HG02981 (cell line): Measurements from ENCODE around the gene PPP1R16B.

Source experiments
- ATAC-seq: cut with Tn5 transposase; IDR thresholded peaks from one replicate; pipeline ENCODE4 v1.9.1; 2021; ENCODE audit warnings: mild to moderate bottlenecking, moderate library complexity; ENCODE audit not compliant: unreplicated experiment

PPP1R16B gene

DNA sequence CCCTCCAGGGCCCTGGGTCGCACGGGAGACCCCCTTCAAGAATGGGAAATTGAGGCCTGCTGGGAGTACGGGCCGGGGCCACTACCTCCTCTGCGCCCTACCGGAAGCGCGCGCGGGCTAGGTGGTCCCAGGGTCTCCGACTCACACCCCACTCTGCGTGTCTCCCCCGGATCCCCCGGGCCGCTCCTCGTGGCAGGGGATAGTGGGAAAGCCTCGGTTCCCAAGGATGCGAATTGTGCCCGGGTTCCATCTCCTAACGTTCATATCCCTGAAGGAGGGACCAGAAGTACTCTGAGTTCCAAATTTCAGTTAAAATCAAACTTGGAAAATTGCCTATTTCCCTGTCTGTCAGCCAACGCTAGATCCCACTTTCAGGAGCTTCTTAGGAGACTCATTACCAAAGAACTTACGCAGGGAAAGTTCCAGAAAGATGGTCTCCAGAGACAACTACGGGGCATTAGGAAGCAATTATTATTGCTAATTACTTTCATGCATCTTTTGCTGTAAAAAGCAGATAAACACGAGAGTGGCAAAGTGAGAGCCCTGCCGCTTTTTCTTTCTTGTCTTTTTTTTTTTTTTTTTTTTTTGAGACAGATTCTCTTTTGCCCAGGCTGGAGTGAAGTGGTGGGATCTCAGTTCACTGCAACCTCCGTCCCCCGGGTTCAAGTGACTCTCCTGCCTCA lies 121.6 kb downstream of the PPP1R16B start:
- no peak for ATAC-seq

DNA sequence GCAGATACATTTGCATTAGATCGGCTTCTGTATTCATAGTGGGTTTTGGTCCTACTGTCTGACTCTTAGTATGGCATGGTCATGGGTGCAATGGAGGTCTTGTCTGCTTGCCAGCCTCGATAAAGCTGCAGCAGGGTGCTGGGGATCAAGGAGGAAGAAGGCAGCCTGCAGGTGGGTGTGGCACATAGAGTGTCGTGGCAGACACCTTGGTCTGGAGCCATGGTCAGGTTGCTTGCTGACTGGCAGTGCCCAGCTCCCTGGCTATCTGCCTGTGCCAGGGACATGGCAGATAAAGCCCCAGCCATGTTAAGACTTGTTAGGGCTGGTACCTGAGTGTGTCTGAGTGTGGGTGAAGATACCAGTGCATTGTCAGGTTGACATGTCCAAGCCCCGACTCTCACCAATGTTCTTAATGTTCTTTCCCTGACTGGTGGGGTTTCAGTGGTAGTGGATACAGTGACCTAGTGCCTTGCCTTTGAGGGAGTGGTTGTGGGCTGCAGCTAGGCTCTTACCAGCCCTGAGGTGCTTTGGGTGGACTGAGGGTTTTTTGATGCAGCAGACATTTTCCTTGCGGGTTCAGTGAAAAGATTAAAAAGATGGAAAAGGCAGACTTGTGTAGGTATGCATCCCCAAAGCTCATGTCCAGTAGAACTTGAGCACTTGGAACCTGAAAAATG lies 122.5 kb downstream of the PPP1R16B start:
- ATAC-seq: no peak

DNA sequence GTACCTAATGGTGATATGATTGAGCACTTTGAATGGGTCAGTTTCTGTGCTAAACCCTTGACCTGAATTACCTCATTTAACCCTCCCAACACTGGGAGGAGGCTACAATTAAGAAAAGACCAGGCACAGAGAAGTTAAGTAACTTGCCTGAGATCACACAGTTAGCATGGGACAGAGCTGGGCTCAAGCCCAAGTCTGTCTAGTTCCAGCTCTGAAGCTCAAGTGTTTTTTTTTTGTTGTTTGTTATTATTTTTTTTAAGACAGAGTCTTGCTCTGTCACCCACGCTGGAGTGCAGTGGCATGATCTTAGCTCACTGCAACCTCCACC lies 124.7 kb downstream of the PPP1R16B start:
- no peak for ATAC-seq

DNA sequence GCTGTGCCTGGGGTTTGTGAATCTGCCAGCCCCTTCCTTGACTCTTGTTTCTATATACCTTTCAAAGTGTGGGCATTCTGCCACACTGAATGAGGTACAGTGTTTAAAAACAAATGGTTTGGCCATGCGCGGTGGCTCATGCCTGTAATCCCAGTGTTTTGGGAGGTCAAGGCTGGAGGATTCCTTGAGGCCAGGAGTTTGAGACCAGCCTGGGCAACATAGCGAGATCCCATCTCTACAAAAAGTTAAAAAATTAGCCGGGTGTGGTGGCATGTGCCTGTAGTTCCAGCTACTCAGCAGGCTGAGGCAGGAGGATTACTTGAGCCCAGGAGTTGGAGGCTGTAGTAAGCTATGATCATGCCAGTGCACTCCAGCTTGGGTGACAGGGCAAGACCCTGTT lies 126.5 kb downstream of the PPP1R16B start:
- no peak for ATAC-seq

DNA sequence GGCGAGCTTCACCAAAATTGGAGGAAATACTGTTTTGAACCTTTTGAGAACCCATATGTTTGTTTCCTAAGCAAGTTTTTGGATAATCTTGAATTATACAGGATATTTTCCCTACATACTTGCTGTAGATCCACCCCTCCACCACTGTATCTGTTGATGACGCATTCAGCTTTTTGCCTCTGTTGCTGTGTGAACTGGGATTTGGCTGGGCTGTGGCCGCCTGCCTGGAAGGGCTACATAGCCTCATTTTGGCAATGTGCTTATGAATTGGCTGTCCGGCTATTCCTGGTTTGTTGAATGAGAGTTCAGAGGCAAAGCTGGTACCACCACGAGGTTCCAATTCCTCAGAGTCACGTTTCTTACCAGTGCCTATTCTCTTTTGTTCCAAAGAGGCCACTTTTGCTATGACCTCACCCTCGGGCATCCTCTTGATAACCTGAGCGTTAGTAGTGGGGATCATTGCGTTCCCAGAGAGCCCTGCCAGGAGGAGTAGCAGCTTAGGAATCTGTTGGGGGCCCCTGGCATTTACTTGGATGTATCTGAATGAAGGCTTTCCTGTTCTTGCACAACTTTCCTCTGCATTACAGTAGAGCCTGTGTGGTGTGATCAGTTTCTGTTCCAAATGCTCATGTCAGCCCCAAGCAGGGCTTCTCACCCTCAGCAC lies 127.1 kb downstream of the PPP1R16B start:
- ATAC-seq: no peak

DNA sequence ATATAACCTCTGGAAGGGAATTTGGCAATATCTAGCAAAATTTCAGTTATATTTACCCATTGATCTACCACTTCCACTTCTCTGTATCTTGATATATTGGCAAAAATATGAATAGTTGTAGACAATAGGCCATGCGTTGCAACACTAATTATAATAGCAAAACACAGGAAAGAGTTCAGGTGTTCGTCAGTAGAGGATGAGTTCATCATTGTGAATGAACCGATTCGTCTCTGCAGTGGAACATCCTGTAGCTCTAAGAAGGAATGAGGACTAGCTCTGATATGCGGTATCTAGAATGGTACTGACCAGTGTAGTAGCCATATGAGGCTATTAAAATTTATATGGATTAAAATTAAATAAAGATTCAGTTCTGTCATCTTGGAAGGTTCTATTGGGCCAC lies 129.0 kb downstream of the PPP1R16B start:
- no peak for ATAC-seq

DNA sequence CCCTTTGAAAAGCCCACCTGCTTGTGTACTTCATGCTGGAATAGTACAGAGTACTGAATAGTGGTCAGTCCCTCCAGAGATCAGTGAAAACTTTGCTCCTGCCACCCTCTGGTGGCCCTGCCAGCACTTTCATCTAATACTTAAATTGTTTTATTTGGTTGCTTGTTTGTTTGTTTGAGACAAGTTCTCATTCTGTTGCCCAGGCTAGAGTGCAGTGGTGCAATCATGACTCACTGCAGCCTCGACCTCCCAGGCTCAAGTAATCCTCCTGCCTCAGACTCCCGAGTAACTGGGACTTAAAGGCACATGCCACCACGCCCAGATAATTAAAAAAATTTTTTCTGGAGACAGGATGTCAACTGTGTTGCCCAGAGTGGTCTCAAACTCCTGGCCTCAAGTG lies 129.8 kb downstream of the PPP1R16B start:
- no peak for ATAC-seq

DNA sequence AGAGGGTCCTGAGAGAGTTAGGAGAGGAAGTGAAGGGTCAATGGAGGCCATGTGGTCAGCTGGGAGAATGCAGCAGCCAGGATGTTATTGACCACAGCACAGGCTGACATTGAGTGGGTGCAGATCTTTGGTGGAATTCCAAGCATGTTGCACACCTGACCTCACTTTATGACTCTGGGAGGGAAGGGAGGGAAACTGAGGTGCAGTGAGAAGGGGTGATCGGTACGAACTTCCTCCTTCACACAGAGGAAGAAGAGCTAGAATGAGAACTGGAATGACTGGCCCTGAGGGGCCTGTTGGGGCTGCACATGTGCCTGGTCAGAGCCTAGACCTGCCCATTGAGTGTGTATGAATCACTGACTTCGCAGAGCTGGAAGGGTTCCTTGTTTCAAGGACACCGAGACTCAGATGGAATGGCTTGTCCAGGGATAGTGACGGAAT lies 130.5 kb downstream of the PPP1R16B start:
- ATAC-seq: no peak

DNA sequence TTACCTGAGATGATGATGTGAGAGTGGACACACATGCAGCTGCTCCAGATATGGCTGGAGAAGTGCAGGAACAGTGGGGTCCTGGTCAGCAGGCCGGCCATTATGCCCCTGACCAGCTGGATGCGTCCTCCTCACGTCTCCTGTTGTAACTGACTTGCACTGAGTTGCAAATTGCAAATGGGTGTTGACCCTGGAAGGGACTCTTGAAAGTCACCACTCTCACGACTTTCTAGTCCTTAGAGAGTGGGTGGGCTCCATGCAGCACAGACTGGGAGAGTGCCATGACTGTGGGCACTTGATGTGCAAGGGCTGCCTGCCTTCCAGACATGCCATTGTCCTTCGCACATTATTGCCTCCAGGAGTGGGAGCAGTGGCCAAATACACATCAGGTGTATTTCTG lies 131.5 kb downstream of the PPP1R16B start:
- no peak for ATAC-seq

DNA sequence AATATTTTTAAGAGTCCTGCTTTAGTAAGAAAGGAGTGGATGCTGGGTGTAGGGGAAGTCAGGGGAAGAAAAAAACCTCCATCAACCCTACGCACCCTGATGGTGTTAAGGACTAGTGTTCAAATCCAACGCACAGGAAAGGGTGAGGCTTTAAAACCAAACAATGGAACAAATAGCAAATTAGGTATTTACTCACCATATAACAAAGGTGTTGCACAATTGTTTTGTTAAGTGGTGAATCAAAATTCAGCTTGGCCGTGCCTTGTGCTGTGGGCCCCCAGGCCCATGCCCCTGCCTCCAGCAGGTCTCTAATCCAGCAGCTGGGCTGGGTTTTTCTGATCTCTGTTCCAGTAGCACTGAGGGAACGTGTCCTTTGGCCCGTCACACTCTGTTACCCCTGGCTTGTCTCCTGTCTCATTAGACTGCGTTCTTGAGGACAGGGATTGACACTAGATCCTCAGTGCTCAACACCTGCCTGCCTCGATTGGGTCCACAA lies 132.5 kb downstream of the PPP1R16B start:
- no peak for ATAC-seq

DNA sequence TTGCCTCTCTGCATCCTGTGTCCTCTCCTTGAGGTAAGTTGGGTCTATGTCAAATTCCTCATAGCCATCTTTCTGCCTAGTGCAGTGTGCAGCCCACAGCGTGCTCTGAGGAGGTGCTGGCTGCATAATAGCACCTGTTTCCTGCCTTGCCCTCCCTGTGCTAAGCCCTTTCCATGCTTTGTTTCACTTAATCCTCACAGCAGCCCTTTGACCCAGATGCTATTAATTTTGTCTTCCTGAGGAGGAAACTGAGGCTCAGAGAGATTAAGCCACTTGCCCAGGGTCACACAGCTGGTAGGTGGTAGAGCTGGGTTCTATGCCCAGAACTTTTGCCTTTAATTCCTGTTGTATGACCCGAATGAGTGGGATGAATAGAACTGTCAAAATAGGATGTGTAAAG lies 134.2 kb downstream of the PPP1R16B start:
- ATAC-seq: no peak

DNA sequence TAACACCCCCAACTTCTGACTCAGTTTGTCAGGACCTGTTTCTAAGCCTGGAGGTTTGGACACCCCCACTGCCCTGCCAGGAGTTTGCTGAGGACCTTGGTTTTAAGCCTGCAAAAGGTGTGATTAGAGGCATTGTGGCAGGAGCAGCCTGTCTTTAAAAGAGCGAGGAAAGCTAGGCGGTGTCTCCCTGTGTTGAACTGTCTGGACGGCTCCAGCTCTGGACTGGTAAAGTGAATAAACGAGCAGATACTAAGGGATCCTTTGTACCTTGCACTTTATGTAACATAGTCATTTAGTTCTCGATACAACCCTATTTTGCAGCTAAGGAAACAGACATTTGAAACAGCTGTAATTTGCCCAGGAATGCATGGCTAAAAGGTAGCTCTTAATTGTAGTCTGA lies 135.1 kb downstream of the PPP1R16B start:
- ATAC-seq: no peak

DNA sequence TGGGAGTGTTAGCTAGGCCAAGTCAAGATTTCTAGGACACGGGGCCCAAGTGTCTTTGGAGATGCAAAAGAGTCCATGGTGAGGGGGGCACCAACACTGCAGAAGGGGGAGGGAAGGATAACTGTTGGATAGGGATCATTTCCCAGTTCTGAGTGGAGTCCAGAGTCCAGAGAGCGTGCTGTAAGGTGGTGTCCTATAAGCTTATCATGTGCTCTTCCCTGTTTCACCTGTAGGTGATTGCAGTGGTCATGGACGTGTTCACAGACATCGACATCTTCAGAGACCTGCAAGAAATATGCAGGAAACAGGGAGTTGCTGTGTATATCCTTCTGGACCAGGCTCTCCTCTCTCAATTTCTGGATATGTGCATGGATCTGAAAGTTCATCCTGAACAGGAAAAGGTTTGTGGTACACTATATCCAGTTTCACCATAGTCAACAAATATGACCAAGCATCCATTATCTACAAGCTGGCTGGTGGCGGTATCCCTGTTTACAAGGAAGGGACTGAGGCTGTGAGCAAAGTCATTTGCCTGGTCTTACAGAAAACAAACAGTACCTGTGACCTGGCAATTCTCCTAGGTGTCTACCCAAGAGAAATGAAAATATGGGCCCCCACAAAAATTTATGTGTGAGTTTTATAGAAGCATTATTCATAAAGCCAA lies 136.4 kb downstream of the PPP1R16B start:
- no peak for ATAC-seq

DNA sequence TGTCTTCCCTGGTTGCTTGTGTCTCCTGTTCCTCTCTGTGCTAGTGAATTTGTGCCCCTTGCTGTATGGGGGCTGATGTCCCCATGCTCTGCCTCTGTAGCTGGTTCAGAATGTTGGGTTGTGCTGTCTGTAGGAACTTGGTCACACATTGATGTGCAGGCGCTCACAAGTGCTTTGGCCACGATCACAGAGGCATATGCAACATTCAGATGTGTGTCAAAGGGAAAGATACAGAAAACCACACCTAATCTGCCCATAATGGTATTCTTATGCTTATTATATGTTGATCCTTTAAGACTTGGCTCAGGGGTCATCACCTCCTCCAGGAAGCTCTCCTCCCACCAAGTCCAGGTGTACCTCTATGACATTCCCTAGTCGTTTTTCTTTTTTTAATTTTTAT lies 139.5 kb downstream of the PPP1R16B start:
- ATAC-seq: no peak

DNA sequence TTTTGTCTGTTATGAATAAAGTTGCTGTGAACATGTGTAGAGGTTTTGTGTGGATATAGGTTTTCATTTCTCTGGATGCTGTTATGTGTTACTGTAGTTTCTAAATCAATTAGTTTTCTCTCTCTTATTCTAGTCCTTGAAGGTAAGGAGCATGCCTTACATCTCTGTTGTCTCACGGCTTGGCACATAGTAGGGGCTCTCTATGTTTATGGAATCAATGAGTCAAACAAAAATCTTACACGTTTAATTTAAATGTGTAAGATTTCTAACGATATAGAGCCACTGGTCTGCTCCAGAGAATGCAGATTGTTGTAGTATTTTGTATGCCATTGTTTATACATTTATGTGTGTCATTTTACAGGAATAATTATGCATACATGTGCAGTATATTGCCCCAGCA lies 141.3 kb downstream of the PPP1R16B start:
- no peak for ATAC-seq

DNA sequence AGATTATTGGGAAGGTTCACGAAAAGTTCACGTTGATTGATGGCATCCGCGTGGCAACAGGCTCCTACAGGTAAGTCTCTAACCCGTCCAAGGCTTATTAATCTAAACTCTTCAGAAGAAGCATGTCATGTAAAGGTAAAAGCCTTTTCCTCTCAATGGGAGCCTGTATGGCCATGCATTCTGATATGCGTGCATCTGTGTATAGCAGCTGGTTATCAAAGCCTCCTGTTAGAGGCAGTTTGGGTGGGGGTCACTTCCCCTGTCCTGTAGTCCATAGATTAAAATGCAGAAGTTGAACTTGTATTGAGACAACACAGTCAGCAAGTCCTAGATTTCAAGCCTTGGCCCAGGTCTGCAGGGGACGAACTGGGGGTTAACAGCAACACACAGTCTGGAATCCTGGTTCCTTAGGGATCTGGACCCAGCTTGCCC lies 142.4 kb downstream of the PPP1R16B start:
- ATAC-seq: no peak

DNA sequence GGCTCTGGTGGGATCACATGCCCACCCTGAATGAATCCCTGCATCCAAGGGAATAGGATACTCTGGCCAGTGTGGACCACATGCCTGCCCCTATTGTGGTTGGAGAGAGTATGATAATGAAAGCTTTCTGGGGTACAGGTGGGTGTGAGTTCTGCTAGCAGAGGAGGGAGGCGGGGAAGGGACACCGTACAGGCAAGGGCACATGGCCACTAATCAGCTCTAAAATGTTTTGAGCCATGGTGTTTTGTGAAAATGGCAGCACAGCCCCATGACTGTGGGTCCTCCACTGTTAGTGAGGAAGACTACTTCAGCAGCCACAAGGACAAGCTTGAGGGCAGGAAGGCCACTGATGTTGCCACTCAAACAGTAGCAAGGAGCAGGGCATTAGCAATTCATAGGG lies 144.8 kb downstream of the PPP1R16B start:
- ATAC-seq: no peak

DNA sequence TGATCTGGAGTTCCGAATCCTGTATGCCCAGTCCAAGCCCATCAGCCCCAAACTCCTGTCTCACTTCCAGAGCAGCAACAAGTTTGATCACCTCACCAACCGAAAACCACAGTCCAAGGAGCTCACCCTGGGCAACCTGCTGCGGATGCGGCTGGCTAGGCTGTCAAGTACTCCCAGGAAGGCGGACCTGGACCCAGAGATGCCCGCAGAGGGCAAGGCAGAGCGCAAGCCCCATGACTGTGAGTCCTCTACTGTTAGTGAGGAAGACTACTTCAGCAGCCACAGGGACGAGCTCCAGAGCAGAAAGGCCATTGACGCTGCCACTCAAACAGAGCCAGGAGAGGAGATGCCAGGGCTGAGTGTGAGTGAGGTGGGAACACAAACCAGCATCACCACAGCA lies 146.1 kb downstream of the PPP1R16B start:
- ATAC-seq: no peak

DNA sequence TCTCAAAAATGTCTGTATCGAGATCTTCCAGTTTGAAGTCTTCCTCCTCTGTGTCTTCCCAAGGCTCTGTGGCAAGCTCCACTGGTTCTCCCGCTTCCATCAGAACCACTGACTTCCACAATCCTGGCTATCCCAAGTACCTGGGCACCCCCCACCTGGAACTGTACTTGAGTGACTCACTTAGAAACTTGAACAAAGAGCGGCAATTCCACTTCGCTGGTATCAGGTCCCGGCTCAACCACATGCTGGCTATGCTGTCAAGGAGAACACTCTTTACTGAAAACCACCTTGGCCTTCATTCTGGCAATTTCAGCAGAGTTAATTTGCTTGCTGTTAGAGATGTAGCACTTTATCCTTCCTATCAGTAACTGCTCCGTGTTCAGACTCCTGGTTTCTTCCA lies 146.7 kb downstream of the PPP1R16B start:
- no peak for ATAC-seq

DNA sequence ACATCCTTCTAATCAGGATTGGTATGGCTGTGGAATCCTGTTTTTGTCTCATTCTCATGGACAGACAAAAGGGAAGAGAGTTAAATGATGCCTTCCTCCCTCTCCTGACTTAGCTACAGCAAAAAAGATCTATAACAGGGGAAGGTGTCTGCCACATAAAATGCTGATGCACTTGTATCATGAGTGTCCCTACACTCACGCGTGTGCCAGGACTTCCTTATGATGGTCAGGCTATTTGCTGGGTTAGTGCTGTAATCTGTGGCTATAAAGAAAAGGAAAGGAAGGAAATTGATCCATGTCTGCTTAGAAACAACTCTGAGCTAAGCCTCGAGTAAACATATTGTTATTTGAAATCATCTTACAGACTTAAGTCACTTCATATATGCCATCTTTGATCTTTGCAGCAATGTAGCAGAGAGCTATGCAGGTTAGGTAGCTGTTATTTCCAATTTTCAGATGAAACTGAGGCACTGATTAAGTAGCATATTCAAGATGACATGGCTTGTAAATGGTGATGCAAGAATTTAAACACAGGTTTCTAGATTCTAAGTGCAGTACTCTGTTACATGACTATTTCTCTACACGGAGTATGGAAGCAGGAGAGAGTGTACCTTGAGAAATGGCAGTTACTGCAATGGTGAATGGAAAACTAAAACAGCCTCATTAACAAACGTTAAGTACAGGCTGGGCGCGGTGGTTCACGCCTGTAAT lies 148.3 kb downstream of the PPP1R16B start:
- ATAC-seq: no peak
